ENCODE data around the gene RNF128.

RNF128 gene

DNA sequence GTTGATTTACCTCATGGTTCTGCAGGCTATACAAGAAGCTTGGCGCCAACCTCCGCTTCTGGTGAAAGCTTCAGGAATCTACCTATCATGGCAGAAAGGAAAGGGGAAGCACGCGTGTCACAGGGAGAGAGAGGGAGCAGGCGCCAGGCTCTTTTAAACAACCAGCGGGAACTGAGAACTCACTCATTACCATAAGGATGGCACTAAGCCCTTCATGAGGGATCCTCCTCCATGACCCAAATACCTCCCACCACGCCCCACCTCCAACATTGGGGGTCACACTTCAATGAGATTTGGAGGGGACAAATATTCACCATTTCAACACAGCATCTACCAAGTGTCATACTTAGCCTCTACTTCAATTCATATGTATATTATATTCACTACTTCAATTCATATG lies 57.2 kb downstream of the RNF128 start:
- Histone ChIP-seq H3K4me1 (ENCODE audit: control insufficient read depth, insufficient read depth, low read length) (peaks cover 4% of the 10 kb centered on the region; the same call in 1 of the 2 replicates), H3K9me3 (ENCODE audit: control insufficient read depth, insufficient read depth, low read depth, low read length) (no peaks in the 10 kb centered on the region), H3K36me3 (ENCODE audit: control insufficient read depth in 2 of 2, insufficient read depth in 1 of 2, low read length in 2 of 2) (no peaks in the 10 kb centered on the region; a peak in 1 of 3 replicates), H3K4me3 (ENCODE audit: low read depth, low read length) (no peak overlapping the region), H3K27ac (ENCODE audit: extremely low read depth, low read depth, low read length) (no peak overlapping the region)
- ChIA-PET POLR2A (no interaction called here), CTCF (no interaction called here)
- TF ChIP-seq REPIN1 (tag by site-specific recombination; IDR thresholded peaks at IDR 0.05; ENCODE audit: low read depth) (no peak), ZNF37A (tag by site-specific recombination; IDR thresholded peaks at IDR 0.05) (no peak), ZNF660 (tag by site-specific recombination; IDR thresholded peaks at IDR 0.05) (no peak), ZNF544 (tag by site-specific recombination; IDR thresholded peaks at IDR 0.05) (no peak), GLI2 (tag by site-specific recombination; IDR thresholded peaks at IDR 0.05; ENCODE audit: borderline replicate concordance, low read depth) (no peak), ZNF514 (tag by site-specific recombination; IDR thresholded peaks at IDR 0.05) (no peak), EGR2 (tag by site-specific recombination; IDR thresholded peaks at IDR 0.05; ENCODE audit: low read depth) (no peak), ZFP37 (tag by site-specific recombination; IDR thresholded peaks at IDR 0.05) (no peak)
- TF ChIP-seq, protein P1, sequence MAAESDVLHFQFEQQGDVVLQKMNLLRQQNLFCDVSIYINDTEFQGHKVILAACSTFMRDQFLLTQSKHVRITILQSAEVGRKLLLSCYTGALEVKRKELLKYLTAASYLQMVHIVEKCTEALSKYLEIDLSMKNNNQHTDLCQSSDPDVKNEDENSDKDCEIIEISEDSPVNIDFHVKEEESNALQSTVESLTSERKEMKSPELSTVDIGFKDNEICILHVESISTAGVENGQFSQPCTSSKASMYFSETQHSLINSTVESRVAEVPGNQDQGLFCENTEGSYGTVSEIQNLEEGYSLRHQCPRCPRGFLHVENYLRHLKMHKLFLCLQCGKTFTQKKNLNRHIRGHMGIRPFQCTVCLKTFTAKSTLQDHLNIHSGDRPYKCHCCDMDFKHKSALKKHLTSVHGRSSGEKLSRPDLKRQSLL (tag by site-specific recombination; IDR thresholded peaks at IDR 0.05): no peak

DNA sequence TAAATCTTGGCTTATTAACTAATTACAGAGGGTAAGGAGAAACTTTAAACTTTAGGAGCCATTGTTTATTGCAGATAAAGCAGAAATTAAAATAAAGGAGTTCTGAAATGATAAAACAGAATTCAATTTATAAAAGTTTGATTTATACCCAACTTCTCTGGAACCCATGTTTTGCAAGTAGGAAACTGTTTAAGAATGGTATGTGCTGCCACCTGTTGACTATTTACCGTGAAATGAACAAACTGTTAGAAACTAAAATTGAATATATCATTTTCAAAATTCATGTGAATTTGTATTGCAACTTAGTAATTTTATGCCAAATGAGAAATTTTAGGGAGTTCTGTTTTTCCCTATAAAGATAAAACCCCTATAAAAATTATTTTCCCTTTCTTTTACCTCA lies 65.0 kb downstream of the RNF128 start:
- POLR2A ChIA-PET: no interaction called here
- TF ChIP-seq ZNF791 (tag by site-specific recombination; IDR thresholded peaks at IDR 0.05) (no peak), ZNF654 (tag by site-specific recombination; IDR thresholded peaks at IDR 0.05; ENCODE audit: low read depth) (peak; percentile 43), SCRT2 (tag by site-specific recombination; IDR thresholded peaks at IDR 0.05) (peak; percentile 57; the same call in 1 of the 2 replicates), SCRT1 (tag by site-specific recombination; IDR thresholded peaks at IDR 0.05; ENCODE audit: borderline replicate concordance) (peak; percentile 17; the same call in 1 of the 2 replicates), SP7 (tag by site-specific recombination; IDR thresholded peaks at IDR 0.05) (no peak)
- TF ChIP-seq, protein P2, sequence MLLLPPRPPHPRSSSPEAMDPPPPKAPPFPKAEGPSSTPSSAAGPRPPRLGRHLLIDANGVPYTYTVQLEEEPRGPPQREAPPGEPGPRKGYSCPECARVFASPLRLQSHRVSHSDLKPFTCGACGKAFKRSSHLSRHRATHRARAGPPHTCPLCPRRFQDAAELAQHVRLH (tag by site-specific recombination; IDR thresholded peaks at IDR 0.05): no peak
- CTCF ChIA-PET: interaction anchor here (0.6 to 1.2 kb wide), 7 partner anchors 9 to 312 kb away, joined by 3 to 6 read pairs (median 4); no protein-coding TSS in a partner anchor

DNA sequence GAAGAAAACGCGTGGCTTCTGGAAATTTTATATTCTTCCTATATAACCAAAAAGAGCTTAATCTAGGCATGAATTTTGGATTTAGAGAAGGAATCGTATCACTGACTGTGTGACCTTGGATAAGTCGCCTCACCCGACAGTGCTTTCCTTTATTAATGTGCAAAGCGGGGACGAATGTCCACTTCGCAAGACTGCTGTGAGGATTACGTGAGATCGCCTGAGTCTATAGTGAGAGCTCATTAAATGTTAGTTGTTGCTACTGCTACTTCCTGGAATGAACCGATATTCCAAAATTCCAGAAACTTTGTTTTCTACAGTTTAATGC lies 75.5 kb downstream of the RNF128 start:
- Histone ChIP-seq H3K4me1 (ENCODE audit: control insufficient read depth, insufficient read depth, low read length) (peaks cover 6% of the 10 kb centered on the region), H3K27ac (ENCODE audit: extremely low read depth, low read depth, low read length) (no peak overlapping the region), H3K4me3 (ENCODE audit: low read depth, low read length) (peak overlapping the region; percentile 53), H3K9me3 (ENCODE audit: control insufficient read depth, insufficient read depth, low read depth, low read length) (no peaks in the 10 kb centered on the region), H3K36me3 (ENCODE audit: control insufficient read depth in 2 of 2, insufficient read depth in 1 of 2, low read length in 2 of 2) (no peaks in the 10 kb centered on the region)
- TF ChIP-seq ZNF266 (tag by site-specific recombination; IDR thresholded peaks at IDR 0.05; ENCODE audit: low read depth) (no peak), ZNF366 (tag by site-specific recombination; conservative IDR thresholded peaks at IDR 0.05) (no peak)
- TF ChIP-seq, protein P3, sequence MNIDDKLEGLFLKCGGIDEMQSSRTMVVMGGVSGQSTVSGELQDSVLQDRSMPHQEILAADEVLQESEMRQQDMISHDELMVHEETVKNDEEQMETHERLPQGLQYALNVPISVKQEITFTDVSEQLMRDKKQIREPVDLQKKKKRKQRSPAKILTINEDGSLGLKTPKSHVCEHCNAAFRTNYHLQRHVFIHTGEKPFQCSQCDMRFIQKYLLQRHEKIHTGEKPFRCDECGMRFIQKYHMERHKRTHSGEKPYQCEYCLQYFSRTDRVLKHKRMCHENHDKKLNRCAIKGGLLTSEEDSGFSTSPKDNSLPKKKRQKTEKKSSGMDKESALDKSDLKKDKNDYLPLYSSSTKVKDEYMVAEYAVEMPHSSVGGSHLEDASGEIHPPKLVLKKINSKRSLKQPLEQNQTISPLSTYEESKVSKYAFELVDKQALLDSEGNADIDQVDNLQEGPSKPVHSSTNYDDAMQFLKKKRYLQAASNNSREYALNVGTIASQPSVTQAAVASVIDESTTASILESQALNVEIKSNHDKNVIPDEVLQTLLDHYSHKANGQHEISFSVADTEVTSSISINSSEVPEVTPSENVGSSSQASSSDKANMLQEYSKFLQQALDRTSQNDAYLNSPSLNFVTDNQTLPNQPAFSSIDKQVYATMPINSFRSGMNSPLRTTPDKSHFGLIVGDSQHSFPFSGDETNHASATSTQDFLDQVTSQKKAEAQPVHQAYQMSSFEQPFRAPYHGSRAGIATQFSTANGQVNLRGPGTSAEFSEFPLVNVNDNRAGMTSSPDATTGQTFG (tag by site-specific recombination; IDR thresholded peaks at IDR 0.05; ENCODE audit: borderline replicate concordance): no peak
- ChIA-PET CTCF (interaction anchor here (0.6 to 0.7 kb wide), 4 partner anchors 10 to 976 kb away, joined by 3 read pairs; no protein-coding TSS in a partner anchor), POLR2A (interaction anchor here (0.6 to 1.4 kb wide), 2 partner anchors 75 to 98 kb away, joined by 4 to 5 read pairs; partner anchors contain the start of gene RNF128)

More for the DNA sequence above, 65.0 kb downstream of the RNF128 start:
- no peaks in the 10 kb centered on the region for H3K4me1 ChIP-seq (ENCODE audit: control insufficient read depth, insufficient read depth, low read length)
- H3K9me3 ChIP-seq (ENCODE audit: control insufficient read depth, insufficient read depth, low read depth, low read length): no peaks in the 10 kb centered on the region
- H3K36me3 ChIP-seq (ENCODE audit: control insufficient read depth in 2 of 2, insufficient read depth in 1 of 2, low read length in 2 of 2): no peaks in the 10 kb centered on the region; a peak in 1 of 3 replicates
- no peak overlapping the region for H3K27ac ChIP-seq (ENCODE audit: extremely low read depth, low read depth, low read length)
- H3K4me3 ChIP-seq (ENCODE audit: low read depth, low read length): no peak overlapping the region

Measured in HEK293 (cell line).